Fibroblast of villous mesenchyme (primary cell): ENCODE results near the gene GRM4. TPM values are rescaled to one million over a fixed set of nuclear protein-coding genes. Genes with fewer than 3 reads are reported as not detected.

Experiments used
- DNase-seq: peaks from one replicate; pipeline ENCODE4 v3.0.0-alpha.2; 2010; ENCODE audit warnings: low read depth
- H3K4me3 ChIP-seq: 2 replicates; pipeline ENCODE4 v1.5.1; 2011; ENCODE audit warnings: low read depth, mild to moderate bottlenecking, low read length
- total RNA-seq: library from RNA; depleted of rRNA; stranded (reverse); fragments of >200 nt; gene quantifications from 2 replicates; pipeline ENCODE4 v1.2.3, GENCODE V29; 2012
- TF ChIP-seq, protein P1 (sequence below): IDR thresholded peaks from 2 replicates; pipeline ENCODE4 v1.5.1; 2012; ENCODE audit warnings: low read depth, mild to moderate bottlenecking, low read length; ENCODE audit not compliant: insufficient read depth

The GRM4 gene
- total RNA-seq, 1 donor: under 0.01 TPM

DNA sequence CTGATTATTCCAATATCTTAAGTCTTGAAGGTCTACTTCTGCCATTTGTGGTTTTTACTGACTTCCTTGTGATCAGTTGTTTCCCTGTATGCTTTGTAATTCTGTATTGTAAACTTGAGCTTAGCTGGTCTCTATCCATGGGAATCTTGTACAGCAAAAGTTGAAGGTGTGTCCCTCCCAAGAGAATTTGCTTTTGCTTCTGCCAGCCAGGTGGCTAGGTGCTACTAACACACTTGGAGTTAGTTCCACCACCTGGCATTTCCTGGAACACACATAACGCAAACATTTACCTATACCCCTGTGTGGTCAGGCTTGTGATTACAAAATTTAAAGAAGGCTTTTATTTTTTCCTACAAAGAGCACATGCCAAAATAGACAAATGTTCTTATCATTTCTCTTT lies 141.2 kb downstream of the GRM4 start:
- H3K4me3 ChIP-seq: no peak overlapping the region
- DNase-seq: no peak
- TF ChIP-seq, protein P1, sequence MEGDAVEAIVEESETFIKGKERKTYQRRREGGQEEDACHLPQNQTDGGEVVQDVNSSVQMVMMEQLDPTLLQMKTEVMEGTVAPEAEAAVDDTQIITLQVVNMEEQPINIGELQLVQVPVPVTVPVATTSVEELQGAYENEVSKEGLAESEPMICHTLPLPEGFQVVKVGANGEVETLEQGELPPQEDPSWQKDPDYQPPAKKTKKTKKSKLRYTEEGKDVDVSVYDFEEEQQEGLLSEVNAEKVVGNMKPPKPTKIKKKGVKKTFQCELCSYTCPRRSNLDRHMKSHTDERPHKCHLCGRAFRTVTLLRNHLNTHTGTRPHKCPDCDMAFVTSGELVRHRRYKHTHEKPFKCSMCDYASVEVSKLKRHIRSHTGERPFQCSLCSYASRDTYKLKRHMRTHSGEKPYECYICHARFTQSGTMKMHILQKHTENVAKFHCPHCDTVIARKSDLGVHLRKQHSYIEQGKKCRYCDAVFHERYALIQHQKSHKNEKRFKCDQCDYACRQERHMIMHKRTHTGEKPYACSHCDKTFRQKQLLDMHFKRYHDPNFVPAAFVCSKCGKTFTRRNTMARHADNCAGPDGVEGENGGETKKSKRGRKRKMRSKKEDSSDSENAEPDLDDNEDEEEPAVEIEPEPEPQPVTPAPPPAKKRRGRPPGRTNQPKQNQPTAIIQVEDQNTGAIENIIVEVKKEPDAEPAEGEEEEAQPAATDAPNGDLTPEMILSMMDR: no peak

DNA sequence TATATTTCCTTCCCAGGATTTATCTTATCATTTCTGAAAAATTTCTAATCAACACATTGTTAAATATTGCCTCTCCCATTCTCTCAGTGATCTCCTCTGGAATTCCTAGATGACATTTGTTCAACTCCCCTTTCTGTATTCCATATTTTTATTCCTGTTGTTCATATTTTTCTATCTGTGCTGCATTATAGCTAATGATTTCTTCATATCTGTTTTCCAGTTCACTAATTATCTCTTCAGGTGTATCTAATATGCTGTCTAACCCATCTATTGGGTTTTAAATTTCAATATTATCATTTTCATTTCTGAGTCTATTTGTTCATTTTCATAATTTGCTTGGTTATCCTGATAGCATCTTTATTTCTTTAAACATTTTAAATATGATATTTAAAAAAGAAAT lies 141.9 kb downstream of the GRM4 start:
- H3K4me3 ChIP-seq: no peak overlapping the region
- DNase-seq: no peak
- TF ChIP-seq, protein P1: no peak

DNA sequence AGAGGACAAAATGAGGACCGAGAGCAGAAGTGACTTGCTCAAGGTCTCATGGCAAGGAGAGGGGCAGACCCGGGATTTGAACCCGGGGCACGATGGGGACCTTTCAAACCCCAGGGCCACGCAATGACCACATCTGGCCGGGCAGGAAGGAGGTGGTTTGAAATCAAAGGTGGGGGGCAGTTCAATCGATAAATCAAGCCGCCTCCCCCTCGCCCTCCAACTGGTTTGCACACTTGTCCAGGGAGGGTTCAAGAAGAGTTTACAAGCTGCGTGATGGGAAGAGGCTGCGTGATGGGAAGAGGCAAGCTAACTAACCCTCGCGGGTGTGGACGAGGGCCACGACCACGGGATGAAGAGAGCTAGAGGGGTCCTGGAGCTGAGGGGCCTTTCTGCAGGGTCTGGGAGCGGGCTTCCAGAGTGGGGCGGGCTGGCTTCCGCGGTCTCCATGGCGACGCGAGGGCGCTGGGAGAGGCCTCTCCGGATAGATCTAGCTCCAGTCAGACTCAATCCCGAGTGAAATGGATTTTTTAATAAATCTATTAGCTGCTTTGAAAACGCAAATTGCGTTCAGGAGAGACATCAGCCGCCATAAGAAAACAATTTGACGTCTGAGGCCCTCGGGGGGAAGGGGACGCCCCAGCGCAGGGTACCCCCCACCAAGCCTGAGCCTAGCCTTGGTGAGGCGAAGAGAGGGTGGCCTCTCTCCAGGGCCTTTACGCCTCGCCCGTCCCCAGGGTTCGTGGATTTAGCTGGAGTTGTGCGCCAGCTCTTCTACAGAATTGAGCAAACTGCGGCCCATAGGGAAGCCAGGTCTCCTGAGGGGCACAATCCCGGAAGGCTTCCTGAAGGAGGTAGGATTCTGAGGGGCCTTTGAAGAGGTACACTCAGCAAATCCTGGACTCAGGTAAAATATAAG lies 143.9 kb downstream of the GRM4 start:
- no peak overlapping the region for H3K4me3 ChIP-seq
- DNase-seq: no peak
- TF ChIP-seq, protein P1: no peak

DNA sequence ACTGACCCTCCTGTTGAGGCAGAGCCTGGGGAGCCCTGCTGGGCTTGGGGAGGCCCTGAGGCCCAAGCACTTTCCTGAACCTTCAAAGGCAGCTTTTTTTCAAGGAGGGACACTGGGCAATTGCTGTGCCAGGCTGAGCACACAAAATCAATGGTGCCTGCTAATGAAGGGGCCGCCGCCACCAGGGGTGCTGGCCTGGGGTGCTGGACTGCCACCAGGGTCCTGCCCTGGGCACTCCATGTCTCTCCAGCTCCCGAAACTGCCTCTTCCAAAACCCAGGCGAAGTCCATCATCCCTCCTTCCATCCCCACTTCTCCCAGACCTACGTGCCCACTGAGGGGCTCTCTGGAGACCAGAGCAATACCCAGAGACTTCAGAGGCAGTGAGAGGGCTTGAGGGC lies 145.6 kb downstream of the GRM4 start:
- no peak overlapping the region for H3K4me3 ChIP-seq
- TF ChIP-seq, protein P1: no peak
- no peak for DNase-seq

DNA sequence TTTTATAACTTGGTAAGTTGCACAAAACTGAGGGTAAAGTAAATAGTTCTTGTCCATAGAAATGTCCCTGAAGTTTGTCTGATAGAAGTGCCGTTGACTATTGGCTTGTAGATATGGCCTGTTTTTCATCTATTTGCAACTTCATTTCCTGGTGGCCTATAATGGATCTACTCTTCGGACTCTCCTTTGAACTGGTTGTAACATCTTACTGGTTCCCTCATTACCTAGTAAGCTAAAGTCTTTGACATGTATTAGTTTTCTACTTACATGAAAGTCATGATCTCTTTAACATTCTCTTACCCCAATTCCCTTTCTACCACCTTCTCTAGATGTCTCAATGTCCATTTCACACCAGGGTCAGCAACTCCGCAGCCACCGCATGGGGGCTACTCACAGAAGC lies 146.3 kb downstream of the GRM4 start:
- DNase-seq: no peak
- TF ChIP-seq, protein P1: no peak
- no peak overlapping the region for H3K4me3 ChIP-seq

DNA sequence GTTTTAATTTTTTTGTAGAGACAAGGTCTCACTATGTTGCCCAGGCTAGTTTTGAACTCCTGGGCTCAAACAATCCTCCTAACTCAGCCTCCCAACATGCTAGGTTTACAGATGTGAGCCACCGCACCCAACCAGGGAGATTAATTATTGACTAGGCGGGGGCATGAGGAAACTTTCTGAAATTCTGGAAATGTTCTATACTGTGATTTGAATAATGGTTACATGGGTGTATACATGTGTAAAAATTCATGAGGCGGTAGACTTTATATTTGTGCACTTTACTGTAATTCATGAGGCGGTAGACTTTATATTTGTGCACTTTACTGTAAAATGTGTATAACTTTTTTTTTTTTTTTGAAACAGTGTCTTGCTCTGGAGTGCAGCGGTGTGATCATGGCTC lies 147.2 kb downstream of the GRM4 start:
- DNase-seq: no peak
- no peak overlapping the region for H3K4me3 ChIP-seq
- TF ChIP-seq, protein P1: no peak

DNA sequence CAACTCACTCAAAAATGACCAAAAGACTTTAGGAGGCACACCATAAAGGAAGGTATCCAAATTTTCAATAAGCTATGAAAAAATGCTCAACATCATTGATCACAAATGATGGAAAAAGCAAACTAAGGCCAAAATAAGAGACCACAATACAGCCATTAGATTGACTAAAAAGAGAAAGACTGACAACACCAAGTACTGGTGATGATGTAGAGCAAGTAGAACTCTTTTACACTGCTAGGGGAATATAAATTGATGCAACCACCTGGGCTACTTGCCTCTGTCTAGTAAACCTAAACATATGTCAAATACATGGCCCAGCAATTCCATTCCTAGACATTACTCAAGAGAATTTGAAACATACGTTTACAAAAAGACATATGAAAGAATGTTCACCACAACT lies 148.6 kb downstream of the GRM4 start:
- TF ChIP-seq, protein P1: no peak
- no peak overlapping the region for H3K4me3 ChIP-seq
- DNase-seq: no peak
